SK-N-SH (cell line): ENCODE data around the gene CEP85.

Experiments used
- CTCF ChIP-seq: fragments of 200-600 bp; sonication (generic); IDR thresholded peaks from 2 replicates; pipeline ENCODE4 v1.6.1; 2017; ENCODE audit warnings: antibody characterized with exemption, mild to moderate bottlenecking, moderate library complexity
- JUND ChIP-seq: IDR thresholded peaks from 2 replicates; pipeline ENCODE4 v1.4.0; 2012
- MAX ChIP-seq: IDR thresholded peaks from 2 replicates; pipeline ENCODE4 v1.4.0; 2012; ENCODE audit warnings: low read depth
- POLR2AphosphoS5 ChIP-seq: IDR thresholded peaks from 2 replicates; pipeline ENCODE4 v1.6.1; 2012; ENCODE audit warnings: low read depth, low read length
- RFX5 ChIP-seq: IDR thresholded peaks from 2 replicates; pipeline ENCODE4 v1.6.1; 2012; ENCODE audit warnings: mild to moderate bottlenecking, improper control_type of control experiment, low read length
- ZBTB33 ChIP-seq: IDR thresholded peaks from 2 replicates; pipeline ENCODE4 v1.4.0; 2012; ENCODE audit warnings: low read depth, borderline replicate concordance

GRCh38 chr1:26305667-26306289, 71.8 kb downstream of the CEP85 start:
- TF ChIP-seq CTCF (no peak), POLR2AphosphoS5 (no peak), JUND (no peak), RFX5 (no peak), MAX (no peak), ZBTB33 (no peak)
